RKO (cell line): ENCODE results near the gene ING2.
"Not testable (repeated sequence)": the region's sequence is repeated elsewhere in the genome, so short reads cannot be mapped to it uniquely, and the experiment has no call there.

Experiments used
- DNase-seq: peaks from one replicate; pipeline ENCODE4 v3.0.0-alpha.2; 2016; ENCODE audit warnings: low spot score

ING2 gene

GRCh38 chr4:183504930-183505610 is at the start of gene ING2:
ING2 (plus strand) TSS chr4:183505058; CDS start chr4:183505196, 138 bp downstream.
- peak; percentile 75 for DNase-seq

- DNase-seq = no peak
These were observed 49.2 kb upstream of the ING2 start for GRCh38 chr4:183455431-183456195.

DNA sequence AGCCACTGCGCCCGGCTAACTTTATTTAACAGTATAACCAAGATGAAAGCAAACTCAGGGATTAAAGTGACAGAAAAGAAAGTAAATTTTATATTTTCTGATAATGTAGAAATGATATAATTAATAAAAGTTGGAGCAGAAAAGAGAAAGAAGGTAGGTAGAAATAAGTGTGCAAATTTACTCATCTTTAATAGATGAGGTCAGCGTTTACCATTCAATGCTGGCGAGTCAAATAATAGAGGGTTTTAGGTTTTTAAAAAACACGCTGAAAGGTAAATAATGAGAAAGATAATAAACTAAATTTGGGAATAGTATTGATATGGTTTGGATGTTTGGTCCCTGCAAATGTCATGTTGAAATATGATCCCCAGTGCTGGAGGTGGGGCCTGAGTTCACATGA is 46.9 kb upstream of the ING2 start:
- DNase-seq = no peak

DNA sequence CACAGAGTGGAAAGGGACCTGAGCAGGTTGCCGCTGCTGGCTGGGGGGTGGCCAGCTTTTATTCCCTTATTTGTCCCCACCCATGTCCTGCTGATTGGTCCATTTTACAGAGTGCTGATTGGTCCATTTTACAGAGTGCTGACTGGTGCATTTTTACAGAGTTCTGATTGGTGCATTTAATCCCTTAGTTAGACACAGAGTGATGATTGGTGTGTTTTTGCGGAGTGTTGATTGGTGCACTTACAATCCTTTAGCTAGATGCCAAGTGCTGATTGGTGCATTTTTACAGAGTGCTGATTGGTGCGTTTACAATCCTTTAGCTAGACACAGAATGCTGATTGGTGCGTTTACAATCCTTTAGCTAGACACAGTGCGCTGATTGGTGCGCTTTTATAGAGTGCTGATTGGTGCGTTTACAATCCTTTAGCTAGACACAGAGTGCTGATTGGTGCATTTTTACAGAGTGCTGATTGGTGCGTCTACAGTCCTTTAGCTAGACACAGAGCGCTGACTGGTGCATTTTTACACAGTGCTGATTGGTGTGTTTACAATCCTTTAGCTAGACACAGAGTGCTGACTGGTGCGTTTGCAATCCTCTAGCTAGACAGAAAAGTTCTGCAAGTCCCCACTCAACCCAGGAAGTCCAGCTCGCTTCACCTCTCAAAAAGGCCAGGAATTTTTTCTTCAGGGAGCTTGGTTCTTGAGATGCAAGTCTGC is 40.8 kb upstream of the ING2 start:
- not testable (repeated sequence) for DNase-seq

DNA sequence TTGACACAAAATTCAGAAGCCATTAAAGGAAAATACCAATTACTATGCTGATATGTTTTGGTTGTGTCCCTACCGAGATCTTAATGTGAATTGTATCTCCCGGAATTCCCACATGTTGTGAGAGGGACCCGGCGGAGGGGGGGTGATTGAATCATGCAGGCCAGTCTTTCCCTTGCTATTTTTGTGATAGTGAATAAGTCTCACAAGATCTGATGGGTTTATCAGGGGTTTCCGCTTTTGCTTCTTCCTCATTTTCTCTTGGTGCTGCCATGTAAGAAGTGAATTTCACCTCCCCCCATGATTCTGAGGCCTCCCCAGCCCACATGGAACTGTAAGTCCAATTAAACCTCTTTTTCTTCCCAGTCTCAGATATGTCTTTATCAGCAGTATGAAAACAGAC is 39.0 kb upstream of the ING2 start:
- DNase-seq = not testable (repeated sequence)

DNA sequence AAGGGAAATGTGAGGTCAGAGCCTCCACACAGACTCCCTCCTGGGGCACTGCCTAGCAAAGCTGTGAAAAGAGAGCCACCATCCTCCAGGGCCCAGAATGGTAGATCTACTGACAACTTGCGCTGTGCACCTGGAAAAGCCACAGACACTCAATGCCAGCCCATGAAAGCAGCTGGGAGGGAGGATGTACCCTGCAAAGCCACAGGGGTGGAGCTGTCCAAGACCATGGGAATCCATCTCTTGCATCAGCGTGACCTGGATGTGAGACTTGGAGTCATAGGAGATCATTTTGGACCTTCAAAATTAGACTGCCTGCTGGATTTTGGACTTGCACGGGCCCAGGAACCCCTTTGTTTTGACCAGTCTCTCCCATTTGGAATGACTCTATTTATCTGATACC is 37.6 kb upstream of the ING2 start:
- DNase-seq = no peak

DNA sequence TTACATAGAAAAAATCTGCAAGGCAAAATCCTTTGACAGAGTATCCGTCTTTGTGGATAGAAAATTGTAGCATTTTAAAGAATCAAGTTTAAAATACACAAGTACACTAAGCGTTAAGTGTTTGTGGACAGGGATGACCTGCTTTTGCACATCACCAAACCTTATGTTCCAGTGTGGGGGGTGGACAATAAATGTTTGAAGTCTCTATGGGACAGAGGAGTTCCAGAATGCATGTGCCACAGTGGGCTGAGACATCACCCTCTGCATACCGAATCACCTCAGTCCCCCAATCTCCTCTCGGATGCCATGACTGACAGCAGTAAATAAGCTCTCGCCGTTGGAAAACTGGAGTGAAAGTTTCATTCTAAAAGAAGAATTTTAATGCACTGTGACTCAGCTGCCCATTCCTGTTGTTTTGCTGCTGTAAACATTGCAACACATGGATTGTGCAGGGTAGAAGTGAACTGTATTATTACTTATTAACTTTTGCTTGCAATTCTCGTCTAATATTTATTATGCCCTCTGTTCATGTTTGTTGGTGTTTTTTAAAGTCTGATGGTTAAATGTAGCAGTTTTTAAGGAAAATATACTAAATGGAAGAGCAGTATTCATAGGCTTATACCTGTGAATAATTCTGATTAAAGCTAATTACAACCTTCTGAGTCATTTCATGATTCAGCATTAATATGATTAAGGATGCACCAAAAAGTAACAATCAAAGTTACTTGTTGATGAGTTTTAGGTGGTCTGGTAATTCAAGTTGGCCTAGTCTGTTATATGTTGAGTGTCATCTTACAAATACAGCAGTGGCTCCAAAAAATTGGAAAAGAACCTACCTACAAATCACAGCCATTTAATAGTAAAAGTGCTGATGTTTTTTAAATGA is 36.4 kb upstream of the ING2 start:
- DNase-seq = no peak

DNA sequence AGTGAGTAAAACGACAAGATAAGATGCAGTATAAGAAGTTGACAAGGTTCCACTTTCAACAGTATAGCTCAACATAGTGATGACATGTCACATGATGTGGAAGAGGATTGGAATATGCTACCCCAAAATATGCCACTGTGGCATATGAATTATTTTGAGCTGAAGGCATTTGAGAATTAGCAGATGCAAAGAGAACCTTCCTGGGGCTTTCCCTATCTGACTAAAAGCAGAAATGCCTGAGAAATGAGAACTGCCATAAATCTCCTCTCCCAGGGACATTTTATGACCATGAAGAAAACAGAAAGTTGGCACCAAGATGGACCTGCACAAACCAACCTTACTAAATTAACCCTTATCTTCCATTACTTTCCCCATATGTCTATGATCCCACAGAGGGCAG is 35.6 kb upstream of the ING2 start:
- no peak for DNase-seq

DNA sequence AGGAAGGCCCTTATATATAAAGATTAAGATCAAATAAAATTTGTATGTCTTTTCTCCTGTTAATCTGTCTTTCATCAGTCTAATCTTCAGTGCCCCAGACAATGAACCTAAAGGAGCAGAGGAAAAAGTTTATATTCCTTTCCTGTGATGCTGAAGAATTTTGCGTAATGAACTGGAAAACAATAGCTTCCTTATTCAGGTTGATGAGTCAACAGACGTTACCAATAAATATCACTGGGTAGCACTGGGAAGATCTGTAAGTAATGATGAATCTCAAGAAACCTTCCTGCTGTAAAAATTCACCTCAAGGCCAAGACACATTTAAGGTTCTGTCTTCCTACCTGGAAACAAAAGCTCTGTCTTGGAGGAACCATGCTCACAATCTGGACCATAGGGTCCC is 34.9 kb upstream of the ING2 start:
- no peak for DNase-seq

GRCh38 chr4:183470821-183471220 is 34.0 kb upstream of the ING2 start:
- DNase-seq = no peak

DNA sequence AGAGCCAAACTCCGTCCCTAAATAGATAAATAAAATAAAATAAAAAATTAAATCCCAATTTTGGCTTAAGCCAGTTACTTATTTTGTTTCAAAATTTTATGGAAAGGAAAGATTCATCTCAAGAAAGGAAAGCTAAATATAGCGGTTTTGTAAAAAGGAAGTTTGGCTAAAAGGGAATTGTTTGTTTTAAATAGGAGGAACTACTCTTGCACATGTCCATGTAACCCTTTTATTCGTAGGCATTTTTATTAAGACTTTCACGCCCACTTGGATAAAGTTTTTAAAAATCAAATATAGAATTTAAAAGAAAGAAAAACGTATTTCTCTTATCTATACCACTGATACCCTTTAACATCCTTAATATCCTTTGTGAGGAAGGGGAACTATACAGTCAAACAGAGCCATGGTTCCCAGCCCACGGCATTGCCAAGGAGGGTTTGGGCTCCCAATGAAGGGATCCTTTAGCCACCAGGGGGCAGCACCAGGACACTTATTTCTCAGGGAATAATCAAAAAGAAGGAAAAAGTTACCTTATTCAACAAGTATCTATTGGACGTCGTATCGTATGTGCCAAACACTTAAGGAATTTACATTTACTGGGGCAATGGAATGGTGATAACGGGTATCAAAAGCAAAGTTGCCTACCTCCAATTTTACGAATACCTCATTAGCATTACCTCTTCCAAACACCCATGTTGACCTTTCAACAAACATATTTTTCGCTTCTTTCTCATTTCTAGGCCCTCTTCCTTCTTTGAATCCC is 32.7 kb upstream of the ING2 start:
- peak; percentile 67 for DNase-seq

GRCh38 chr4:183478123-183478522 is 26.7 kb upstream of the ING2 start:
- no peak for DNase-seq

GRCh38 chr4:183478926-183479325 is 25.9 kb upstream of the ING2 start:
- DNase-seq = no peak

DNA sequence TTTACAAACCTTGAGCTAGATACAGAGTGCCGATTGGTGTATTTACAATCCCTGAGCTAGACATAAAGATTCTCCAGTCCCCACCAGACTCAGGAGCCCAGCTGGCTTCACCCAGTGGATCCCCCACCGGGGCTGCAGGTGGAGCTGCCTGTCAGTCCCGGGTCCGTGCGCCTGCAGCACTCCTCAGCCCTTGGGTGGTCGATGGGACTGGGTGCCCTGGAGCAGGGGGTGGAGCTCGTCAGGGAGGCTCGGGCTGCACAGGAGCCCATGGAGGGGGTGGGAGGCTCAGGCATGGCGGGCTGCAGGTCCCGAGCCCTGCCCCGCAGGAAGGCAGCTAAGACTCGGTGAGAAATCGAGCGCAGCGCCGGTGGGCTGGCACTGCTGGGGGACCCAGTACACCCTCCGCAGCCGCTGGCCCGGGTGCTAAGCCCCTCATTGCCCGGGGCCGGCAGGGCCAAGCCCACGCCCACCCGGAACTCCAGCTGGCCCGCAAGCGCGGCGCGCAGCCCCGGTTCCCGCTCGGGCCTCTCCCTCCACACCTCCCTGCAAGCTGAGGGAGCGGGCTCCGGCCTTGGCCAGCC is 22.3 kb upstream of the ING2 start:
- not testable (repeated sequence) for DNase-seq

- DNase-seq = no peak
These were observed 20.9 kb upstream of the ING2 start for GRCh38 chr4:183483997-183484396.

GRCh38 chr4:183485411-183486160 is 19.3 kb upstream of the ING2 start:
- DNase-seq = peak; percentile 55

- DNase-seq = peak; percentile 83
These were observed 12.1 kb upstream of the ING2 start for GRCh38 chr4:183492791-183493222.

- no peak for DNase-seq
These were observed 11.6 kb upstream of the ING2 start for GRCh38 chr4:183493246-183493645.

- DNase-seq = no peak
These were observed 9.7 kb upstream of the ING2 start for GRCh38 chr4:183495184-183495583.

DNA sequence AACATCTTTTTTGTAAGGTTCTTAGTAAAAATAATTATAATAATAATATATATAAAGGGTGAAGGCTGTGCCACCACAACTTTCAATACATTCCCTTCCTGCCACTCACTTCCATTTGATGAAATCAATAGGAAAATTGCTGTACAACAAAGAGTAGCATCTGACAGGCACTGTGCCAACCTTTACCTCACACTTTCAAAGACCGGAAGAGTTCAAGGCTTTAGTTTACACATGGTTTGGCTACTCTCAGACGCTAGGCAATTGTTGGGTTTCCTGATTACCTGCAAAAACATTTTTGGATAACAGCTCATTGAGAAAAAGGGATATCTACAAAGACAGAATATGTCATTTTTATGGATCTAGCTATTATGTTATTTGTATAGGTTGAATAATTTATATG is 5.5 kb upstream of the ING2 start:
- no peak for DNase-seq
